Inflammatory macrophage treated with lipopolysaccharide for 4 hours (primary cell): ENCODE measurements around the gene SZT2.
"Not testable (repeated sequence)": the region's sequence is repeated elsewhere in the genome, so short reads cannot be mapped to it uniquely, and the experiment has no call there.

ENCODE experiments used
- DNase-seq: peaks from one replicate; pipeline ENCODE4 v3.0.0-alpha.2; 2020

The SZT2 gene

GRCh38 chr1:43392702-43393101, 3.0 kb downstream of the SZT2 start:
- no peak for DNase-seq

GRCh38 chr1:43395523-43395922, 5.8 kb downstream of the SZT2 start:
- DNase-seq, result no peak

- no peak for DNase-seq
Measured at GRCh38 chr1:43396059-43396458, 6.4 kb downstream of the SZT2 start.

GRCh38 chr1:43398227-43398626, 8.5 kb downstream of the SZT2 start:
- DNase-seq, result no peak

GRCh38 chr1:43400441-43400840, 10.7 kb downstream of the SZT2 start:
- DNase-seq, result not testable (repeated sequence)

- DNase-seq, result no peak
Measured at GRCh38 chr1:43402089-43402865, 12.6 kb downstream of the SZT2 start.

GRCh38 chr1:43404353-43404752, 14.7 kb downstream of the SZT2 start:
- DNase-seq, result no peak

- DNase-seq, result no peak
Measured at GRCh38 chr1:43405219-43405875, 15.6 kb downstream of the SZT2 start.

GRCh38 chr1:43405876-43406234, 16.2 kb downstream of the SZT2 start:
- no peak for DNase-seq

GRCh38 chr1:43410571-43410970, 20.9 kb downstream of the SZT2 start:
- DNase-seq, result no peak

GRCh38 chr1:43413426-43413825, 23.7 kb downstream of the SZT2 start:
- DNase-seq, result not testable (repeated sequence)

- DNase-seq, result peak; percentile 68
Measured at GRCh38 chr1:43414634-43415223, 25.0 kb downstream of the SZT2 start.

GRCh38 chr1:43415901-43416300, 26.2 kb downstream of the SZT2 start:
- no peak for DNase-seq

- no peak for DNase-seq
Measured at GRCh38 chr1:43418858-43419257, 29.2 kb downstream of the SZT2 start.

- no peak for DNase-seq
Measured at GRCh38 chr1:43419627-43420425, 30.1 kb downstream of the SZT2 start.

- no peak for DNase-seq
Measured at GRCh38 chr1:43420874-43421273, 31.2 kb downstream of the SZT2 start.

GRCh38 chr1:43421396-43421795, 31.7 kb downstream of the SZT2 start:
- DNase-seq, result no peak

- DNase-seq, result no peak
Measured at GRCh38 chr1:43421976-43422750, 32.5 kb downstream of the SZT2 start.

- no peak for DNase-seq
Measured at GRCh38 chr1:43422995-43423671, 33.4 kb downstream of the SZT2 start.

- DNase-seq, result no peak
Measured at GRCh38 chr1:43423672-43424550, 34.2 kb downstream of the SZT2 start.

GRCh38 chr1:43425045-43425444, 35.3 kb downstream of the SZT2 start:
- no peak for DNase-seq
